ENCODE measurements around the gene AP2B1. TPM values are rescaled to one million over a fixed set of nuclear protein-coding genes. Genes with fewer than 3 reads are reported as not detected.

The AP2B1 gene
- total and polyA plus RNA-seq, 4 donors = 8.7 to 55.6 (median 22.3) TPM

DNA sequence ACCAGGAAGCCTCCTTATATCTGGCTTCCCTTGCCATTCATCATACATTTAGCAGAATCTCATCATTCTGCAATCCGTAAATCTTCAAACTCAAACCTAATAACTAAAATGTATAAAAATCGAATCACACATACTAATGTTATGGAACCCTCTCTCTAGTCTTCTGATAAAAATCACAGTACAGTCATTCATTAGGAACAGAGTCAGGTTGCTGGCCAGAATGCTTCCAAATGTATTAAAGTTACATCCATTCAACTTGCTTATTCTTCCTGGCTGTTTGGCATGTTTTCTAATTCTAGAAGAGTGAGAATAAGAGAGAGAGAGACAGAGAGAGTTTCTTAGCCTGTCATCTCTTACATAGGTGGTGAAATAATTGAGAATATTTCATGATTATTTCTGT lies 127.9 kb downstream of the AP2B1 start:
- no peak overlapping the region for H3K9ac ChIP-seq (ENCODE audit: low read depth in 1 of 2, low read length in 2 of 2)
- H3K4me3 ChIP-seq (ENCODE audit: low read depth in 1 of 3, low read length in 3 of 3) = no peak overlapping the region
- H3K27ac ChIP-seq (ENCODE audit: low read depth in 1 of 2, low read length in 2 of 2) = no peak overlapping the region
- no peak for DNase-seq (ENCODE audit: low spot score)
- peaks cover 0 to 35% (median 29%) of the 10 kb centered on the region in 4 donors for H3K4me1 ChIP-seq (ENCODE audit: control insufficient read depth in 4 of 4, insufficient read depth in 4 of 4, low read length in 3 of 4)
- H3K36me3 ChIP-seq (ENCODE audit: control insufficient read depth in 4 of 4, insufficient read depth in 3 of 4, low read depth in 1 of 4, low read length in 3 of 4) = peaks cover 0 to 4% (median 2%) of the 10 kb centered on the region in 4 donors
- no peaks in the 10 kb centered on the region for H3K27me3 ChIP-seq (ENCODE audit: control insufficient read depth in 4 of 4, insufficient read depth in 4 of 4, low read length in 3 of 4)
- H3K9me3 ChIP-seq (ENCODE audit: control insufficient read depth in 4 of 4, low read length in 3 of 4) = no peaks in the 10 kb centered on the region
- 95% methylated on average over 2 of the region's 2 CpGs for WGBS
- TF ChIP-seq, protein P1, sequence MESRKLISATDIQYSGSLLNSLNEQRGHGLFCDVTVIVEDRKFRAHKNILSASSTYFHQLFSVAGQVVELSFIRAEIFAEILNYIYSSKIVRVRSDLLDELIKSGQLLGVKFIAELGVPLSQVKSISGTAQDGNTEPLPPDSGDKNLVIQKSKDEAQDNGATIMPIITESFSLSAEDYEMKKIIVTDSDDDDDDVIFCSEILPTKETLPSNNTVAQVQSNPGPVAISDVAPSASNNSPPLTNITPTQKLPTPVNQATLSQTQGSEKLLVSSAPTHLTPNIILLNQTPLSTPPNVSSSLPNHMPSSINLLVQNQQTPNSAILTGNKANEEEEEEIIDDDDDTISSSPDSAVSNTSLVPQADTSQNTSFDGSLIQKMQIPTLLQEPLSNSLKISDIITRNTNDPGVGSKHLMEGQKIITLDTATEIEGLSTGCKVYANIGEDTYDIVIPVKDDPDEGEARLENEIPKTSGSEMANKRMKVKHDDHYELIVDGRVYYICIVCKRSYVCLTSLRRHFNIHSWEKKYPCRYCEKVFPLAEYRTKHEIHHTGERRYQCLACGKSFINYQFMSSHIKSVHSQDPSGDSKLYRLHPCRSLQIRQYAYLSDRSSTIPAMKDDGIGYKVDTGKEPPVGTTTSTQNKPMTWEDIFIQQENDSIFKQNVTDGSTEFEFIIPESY (IDR thresholded peaks at IDR 0.05) = no peak

DNA sequence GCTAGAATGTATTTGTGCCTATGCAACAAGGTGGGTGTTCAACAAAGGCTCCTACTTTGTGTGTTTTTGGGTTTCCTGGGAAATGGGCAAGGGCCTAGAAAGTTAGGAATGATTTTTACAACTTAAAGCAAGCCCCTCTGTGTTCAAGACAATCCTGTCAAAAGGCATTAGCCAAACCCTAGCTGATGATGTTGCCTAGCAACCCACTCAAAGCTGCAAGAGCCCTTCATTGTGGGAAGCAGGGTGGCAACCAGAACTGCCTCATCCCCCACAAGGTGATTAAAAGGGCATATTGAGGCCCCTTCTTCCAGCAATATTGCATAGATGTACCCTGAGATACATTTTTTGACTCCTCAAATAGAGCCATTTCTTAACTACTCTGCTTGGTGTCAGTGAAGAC lies 128.3 kb downstream of the AP2B1 start:
- TF ChIP-seq TAF1 (conservative IDR thresholded peaks at IDR 0.05) = no peak
- no peak for TF ChIP-seq RAD21 (IDR thresholded peaks at IDR 0.05)
- no peak for TF ChIP-seq RXRA (IDR thresholded peaks at IDR 0.05)
- TF ChIP-seq, protein P2, sequence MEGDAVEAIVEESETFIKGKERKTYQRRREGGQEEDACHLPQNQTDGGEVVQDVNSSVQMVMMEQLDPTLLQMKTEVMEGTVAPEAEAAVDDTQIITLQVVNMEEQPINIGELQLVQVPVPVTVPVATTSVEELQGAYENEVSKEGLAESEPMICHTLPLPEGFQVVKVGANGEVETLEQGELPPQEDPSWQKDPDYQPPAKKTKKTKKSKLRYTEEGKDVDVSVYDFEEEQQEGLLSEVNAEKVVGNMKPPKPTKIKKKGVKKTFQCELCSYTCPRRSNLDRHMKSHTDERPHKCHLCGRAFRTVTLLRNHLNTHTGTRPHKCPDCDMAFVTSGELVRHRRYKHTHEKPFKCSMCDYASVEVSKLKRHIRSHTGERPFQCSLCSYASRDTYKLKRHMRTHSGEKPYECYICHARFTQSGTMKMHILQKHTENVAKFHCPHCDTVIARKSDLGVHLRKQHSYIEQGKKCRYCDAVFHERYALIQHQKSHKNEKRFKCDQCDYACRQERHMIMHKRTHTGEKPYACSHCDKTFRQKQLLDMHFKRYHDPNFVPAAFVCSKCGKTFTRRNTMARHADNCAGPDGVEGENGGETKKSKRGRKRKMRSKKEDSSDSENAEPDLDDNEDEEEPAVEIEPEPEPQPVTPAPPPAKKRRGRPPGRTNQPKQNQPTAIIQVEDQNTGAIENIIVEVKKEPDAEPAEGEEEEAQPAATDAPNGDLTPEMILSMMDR (IDR thresholded peaks at IDR 0.05; ENCODE audit: low read depth, low read length, missing input control) = no peak
- TF ChIP-seq YY1 (IDR thresholded peaks at IDR 0.05) = no peak
- TF ChIP-seq SP1 (IDR thresholded peaks at IDR 0.05) = no peak
- TF ChIP-seq FOXA2 (IDR thresholded peaks at IDR 0.05) = no peak
- TF ChIP-seq, protein P3, sequence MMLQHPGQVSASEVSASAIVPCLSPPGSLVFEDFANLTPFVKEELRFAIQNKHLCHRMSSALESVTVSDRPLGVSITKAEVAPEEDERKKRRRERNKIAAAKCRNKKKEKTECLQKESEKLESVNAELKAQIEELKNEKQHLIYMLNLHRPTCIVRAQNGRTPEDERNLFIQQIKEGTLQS (IDR thresholded peaks at IDR 0.05) = no peak
- TF ChIP-seq, protein P4, sequence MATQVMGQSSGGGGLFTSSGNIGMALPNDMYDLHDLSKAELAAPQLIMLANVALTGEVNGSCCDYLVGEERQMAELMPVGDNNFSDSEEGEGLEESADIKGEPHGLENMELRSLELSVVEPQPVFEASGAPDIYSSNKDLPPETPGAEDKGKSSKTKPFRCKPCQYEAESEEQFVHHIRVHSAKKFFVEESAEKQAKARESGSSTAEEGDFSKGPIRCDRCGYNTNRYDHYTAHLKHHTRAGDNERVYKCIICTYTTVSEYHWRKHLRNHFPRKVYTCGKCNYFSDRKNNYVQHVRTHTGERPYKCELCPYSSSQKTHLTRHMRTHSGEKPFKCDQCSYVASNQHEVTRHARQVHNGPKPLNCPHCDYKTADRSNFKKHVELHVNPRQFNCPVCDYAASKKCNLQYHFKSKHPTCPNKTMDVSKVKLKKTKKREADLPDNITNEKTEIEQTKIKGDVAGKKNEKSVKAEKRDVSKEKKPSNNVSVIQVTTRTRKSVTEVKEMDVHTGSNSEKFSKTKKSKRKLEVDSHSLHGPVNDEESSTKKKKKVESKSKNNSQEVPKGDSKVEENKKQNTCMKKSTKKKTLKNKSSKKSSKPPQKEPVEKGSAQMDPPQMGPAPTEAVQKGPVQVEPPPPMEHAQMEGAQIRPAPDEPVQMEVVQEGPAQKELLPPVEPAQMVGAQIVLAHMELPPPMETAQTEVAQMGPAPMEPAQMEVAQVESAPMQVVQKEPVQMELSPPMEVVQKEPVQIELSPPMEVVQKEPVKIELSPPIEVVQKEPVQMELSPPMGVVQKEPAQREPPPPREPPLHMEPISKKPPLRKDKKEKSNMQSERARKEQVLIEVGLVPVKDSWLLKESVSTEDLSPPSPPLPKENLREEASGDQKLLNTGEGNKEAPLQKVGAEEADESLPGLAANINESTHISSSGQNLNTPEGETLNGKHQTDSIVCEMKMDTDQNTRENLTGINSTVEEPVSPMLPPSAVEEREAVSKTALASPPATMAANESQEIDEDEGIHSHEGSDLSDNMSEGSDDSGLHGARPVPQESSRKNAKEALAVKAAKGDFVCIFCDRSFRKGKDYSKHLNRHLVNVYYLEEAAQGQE (IDR thresholded peaks at IDR 0.05) = no peak
- no peak for TF ChIP-seq JUND (IDR thresholded peaks at IDR 0.05)
- TF ChIP-seq EGR1 (IDR thresholded peaks at IDR 0.05; ENCODE audit: low read depth in 2 of 2) = no peak
- TF ChIP-seq HNF4G (IDR thresholded peaks at IDR 0.05) = no peak
- TF ChIP-seq, protein P5, sequence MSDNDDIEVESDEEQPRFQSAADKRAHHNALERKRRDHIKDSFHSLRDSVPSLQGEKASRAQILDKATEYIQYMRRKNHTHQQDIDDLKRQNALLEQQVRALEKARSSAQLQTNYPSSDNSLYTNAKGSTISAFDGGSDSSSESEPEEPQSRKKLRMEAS (IDR thresholded peaks at IDR 0.05) = no peak
- TF ChIP-seq HNF4A (conservative IDR thresholded peaks at IDR 0.05) = no peak
- TF ChIP-seq FOXA1 (IDR thresholded peaks at IDR 0.05) = no peak
- no peak overlapping the region for H3K4me3 ChIP-seq (ENCODE audit: low read depth in 1 of 3, low read length in 3 of 3)
- H3K4me1 ChIP-seq (ENCODE audit: control insufficient read depth in 4 of 4, insufficient read depth in 4 of 4, low read length in 3 of 4) = peaks cover 0 to 35% (median 29%) of the 10 kb centered on the region in 4 donors
- peaks cover 0 to 4% (median 2%) of the 10 kb centered on the region in 4 donors for H3K36me3 ChIP-seq (ENCODE audit: control insufficient read depth in 4 of 4, insufficient read depth in 3 of 4, low read depth in 1 of 4, low read length in 3 of 4)
- no peak for DNase-seq (ENCODE audit: low spot score)
- no peaks in the 10 kb centered on the region for H3K27me3 ChIP-seq (ENCODE audit: control insufficient read depth in 4 of 4, insufficient read depth in 4 of 4, low read length in 3 of 4)
- no peak overlapping the region for H3K27ac ChIP-seq (ENCODE audit: low read depth in 1 of 2, low read length in 2 of 2)
- no peaks in the 10 kb centered on the region for H3K9me3 ChIP-seq (ENCODE audit: control insufficient read depth in 4 of 4, low read length in 3 of 4)
- H3K9ac ChIP-seq (ENCODE audit: low read depth in 1 of 2, low read length in 2 of 2) = no peak overlapping the region

Measured in liver (tissue), 9 donors.